B cell (primary cell): Measurements from ENCODE around the gene RIPK3. TPM values are rescaled to one million over a fixed set of nuclear protein-coding genes. Genes with fewer than 3 reads are reported as not detected.

Experiments
- ATAC-seq: fragments of 200-7000 bp; cut with Tn5 transposase; one replicate; pipeline ENCODE4 v1.10.0; 2021; ENCODE audit warnings: low read depth, mild to moderate bottlenecking, moderate number of reproducible peaks, moderate library complexity
- CTCF ChIA-PET: fragments of 350-600 bp; sonication (Branson Sonifier 250); formaldehyde crosslinking; loops from one replicate; lab custom pipeline; 2021; ENCODE audit warnings: antibody characterized with exemption, inconsistent platforms; lab: Charles Lee
- POLR2A ChIA-PET: fragments of 350-600 bp; sonication (Branson Sonifier 250); formaldehyde crosslinking; loops from one replicate; lab custom pipeline; 2021; ENCODE audit warnings: antibody characterized with exemption; lab: Charles Lee
- DNase-seq: peaks from one replicate; pipeline ENCODE4 v3.0.0; 2013
- H2AFZ ChIP-seq: 2 replicates; pipeline ENCODE4 v1.6.1; 2012; ENCODE audit warnings: mild to moderate bottlenecking, low read depth, low read length; ENCODE audit not compliant: insufficient read depth, poor library complexity, severe bottlenecking
- H3K27ac ChIP-seq, 2 donors: 1 replicate in 1 of 2; 2 replicates in 1 of 2; pipeline ENCODE4 v1.5.1; 2012 to 2013; ENCODE audit warnings: low read length in 2 of 2, mild to moderate bottlenecking in 2 of 2, moderate library complexity in 1 of 2
- H3K27me3 ChIP-seq, 4 experiments: fragments of 200-600 bp in 1 of 4; sonication (generic) in 1 of 4; replicated peaks in 1 of 4; 1 replicate in 2 of 4; 2 replicates in 2 of 4; pipeline versions ENCODE4 v1.6.1 to v1.7.0; 2013 to 2016; ENCODE audit warnings: low read length in 3 of 4, mild to moderate bottlenecking in 2 of 4, mixed read lengths in 1 of 4, moderate library complexity in 1 of 4; ENCODE audit not compliant: insufficient read depth in 4 of 4, control insufficient read depth in 3 of 4; ENCODE audit errors: control extremely low read depth in 1 of 4
- H3K36me3 ChIP-seq, 2 experiments: replicated peaks in 1 of 2; 1 replicate in 1 of 2; 2 replicates in 1 of 2; pipeline versions ENCODE4 v1.6.1 to v1.7.1; 2013; ENCODE audit warnings: low read length in 1 of 2; ENCODE audit not compliant: insufficient read depth in 2 of 2, control insufficient read depth in 1 of 2; ENCODE audit errors: control extremely low read depth in 1 of 2, extremely low read depth in 1 of 2
- H3K4me1 ChIP-seq, 2 donors: fragments of 200-600 bp in 1 of 2; sonication (generic) in 1 of 2; 1 replicate in 1 of 2; 2 replicates in 1 of 2; pipeline versions ENCODE4 v1.5.1 to v1.6.1; 2013 to 2017; ENCODE audit warnings: low read length in 2 of 2; ENCODE audit not compliant: control insufficient read depth in 2 of 2, insufficient read depth in 2 of 2
- H3K4me2 ChIP-seq: replicated peaks from 2 replicates; pipeline ENCODE3; 2012; ENCODE audit warnings: mild to moderate bottlenecking, low read depth, low read length; ENCODE audit not compliant: poor library complexity, severe bottlenecking
- H3K4me3 ChIP-seq, 5 experiments: fragments of 200-600 bp in 1 of 5; sonication (generic) in 1 of 5; 1 replicate in 3 of 5; 2 replicates in 2 of 5; pipeline versions ENCODE4 v1.5.1 to v1.7.0; 2011 to 2016; ENCODE audit warnings: low read length in 4 of 5, mild to moderate bottlenecking in 4 of 5, low read depth in 2 of 5, control low read depth in 1 of 5, moderate library complexity in 1 of 5; ENCODE audit not compliant: insufficient read depth in 1 of 5; ENCODE audit errors: control extremely low read depth in 1 of 5, extremely low read depth in 1 of 5
- H3K79me2 ChIP-seq: fragments of 200-600 bp; sonication (generic); one replicate; pipeline ENCODE4 v1.6.0; 2016; ENCODE audit warnings: low read length; ENCODE audit not compliant: control insufficient read depth, insufficient read depth
- H3K9ac ChIP-seq: fragments of 200-600 bp; sonication (generic); 2 replicates; pipeline ENCODE4 v1.6.1; 2017; ENCODE audit warnings: mild to moderate bottlenecking, low read length, moderate library complexity
- H3K9me3 ChIP-seq, 3 donors: one replicate each; pipeline versions ENCODE4 v1.6.1 to v1.7.1; 2013; ENCODE audit warnings: low read length in 2 of 3; ENCODE audit not compliant: control insufficient read depth in 2 of 3, insufficient read depth in 1 of 3; ENCODE audit errors: control extremely low read depth in 1 of 3
- H4K20me1 ChIP-seq: 2 replicates; pipeline ENCODE4 v1.6.0; 2012; ENCODE audit warnings: mild to moderate bottlenecking, low read length; ENCODE audit not compliant: insufficient read depth, control insufficient read depth, poor library complexity, severe bottlenecking
- H3K27ac Mint-ChIP-seq: one replicate; pipeline ENCODE4 v1.8.0; 2021; ENCODE audit warnings: mixed read lengths
- H3K27me3 Mint-ChIP-seq: one replicate; pipeline ENCODE4 v1.8.0; 2021; ENCODE audit warnings: mixed read lengths
- H3K4me1 Mint-ChIP-seq: one replicate; pipeline ENCODE4 v1.8.0; 2021; ENCODE audit warnings: mixed read lengths
- H3K4me3 Mint-ChIP-seq: one replicate; pipeline ENCODE4 v1.8.0; 2021; ENCODE audit warnings: mixed read lengths
- H3K9me3 Mint-ChIP-seq: one replicate; pipeline ENCODE4 v1.8.0; 2022; ENCODE audit warnings: mixed read lengths; ENCODE audit not compliant: insufficient read depth
- CTCF ChIP-seq: fragments of 200-600 bp; IDR thresholded peaks from one replicate; pipeline ENCODE4 v1.8.0; 2022; ENCODE audit warnings: antibody characterized with exemption, mild to moderate bottlenecking
- EZH2 ChIP-seq: IDR thresholded peaks from 2 replicates; pipeline ENCODE4 v1.6.1; 2012; ENCODE audit warnings: borderline replicate concordance, low read depth, mild to moderate bottlenecking, moderate library complexity, low read length; ENCODE audit not compliant: insufficient read depth, poor library complexity, severe bottlenecking
- WGBS: methylation state at CpG from one replicate; pipeline ENCODE4 v1.1.5; 2013; ENCODE audit warnings: missing lambda C conversion rate; ENCODE audit not compliant: insufficient coverage; 5-methylcytosine and 5-hydroxymethylcytosine counted together
- intact Hi-C: fragments of 100-400 bp; cut with micrococcal nuclease; formaldehyde crosslinking; loops from one replicate; pipeline ENCODE4 v1.10.0; 2022
- polyA plus RNA-seq: library from polyadenylated mRNA; depleted of rRNA; stranded (reverse); fragments of >200 nt; gene quantifications from 2 replicates; pipeline ENCODE4 v1.2.3, GENCODE V29; 2012
- total RNA-seq, 2 donors: library from RNA; stranded (reverse); fragments of 120-200 nt in 1 of 2; gene quantifications; 1 replicate in 1 of 2; 2 replicates in 1 of 2; pipeline versions ENCODE4 v1.2.3 to v1.2.4, GENCODE V29; 2013 to 2022

RIPK3 gene
- total and polyA plus RNA-seq, 2 donors (not counting 1 experiment from before 2014, with no cell fraction given) = 65.5 to 77.6 TPM

GRCh38 chr14:24366413-24366720 lies 26.6 kb upstream of the RIPK3 start:
- no peaks in the 10 kb centered on the region for H3K9me3 ChIP-seq
- ATAC-seq = no peak
- POLR2A ChIA-PET = interaction anchor here (0.7 to 2.2 kb wide), 11 partner anchors 18 to 812 kb away, joined by 3 to 78 read pairs (median 5); partner anchors contain the start of genes AP1G2, CBLN3, KHNYN and NYNRIN
- CTCF ChIA-PET = interaction anchor here (0.7 to 2.3 kb wide), 20 partner anchors 10 to 124 kb away, joined by 3 to 148 read pairs (median 6); partner anchors contain the start of genes ADCY4, CBLN3, KHNYN and LTB4R
- H3K36me3 ChIP-seq = no peaks in the 10 kb centered on the region
- peaks cover 30 to 39% of the 10 kb centered on the region in 2 donors for H3K4me1 ChIP-seq
- no peaks in the 10 kb centered on the region for H4K20me1 ChIP-seq
- H3K4me3 ChIP-seq = peak overlapping the region in 4 of 5 experiments; percentile 52 to 64 (median 60)
- peak overlapping the region; percentile 86 for H3K4me2 ChIP-seq
- H3K4me3 Mint-ChIP-seq = peak overlapping the region; percentile 92
- H3K27me3 Mint-ChIP-seq = peaks cover 14% of the 10 kb centered on the region
- peak overlapping the region; percentile 71 for H2AFZ ChIP-seq
- H3K79me2 ChIP-seq = no peaks in the 10 kb centered on the region
- no peaks in the 10 kb centered on the region for H3K9me3 Mint-ChIP-seq
- peaks cover 32% of the 10 kb centered on the region for H3K4me1 Mint-ChIP-seq
- intact Hi-C loops = loop anchor here (1.0 to 10.0 kb wide), 6 partner anchors 26 to 338 kb away; partner anchors contain the start of genes EMC9 and TINF2
- peaks cover 0 to 32% (median 6%) of the 10 kb centered on the region in 4 experiments for H3K27me3 ChIP-seq
- peak overlapping the region; percentile 41 for H3K27ac Mint-ChIP-seq
- 0% methylated on average over 12 of the region's 16 CpGs for WGBS
- H3K27ac ChIP-seq = peak overlapping the region; percentile 59 to 70
- no peak for TF ChIP-seq EZH2
- no peak for TF ChIP-seq CTCF
- DNase-seq = no peak
- H3K9ac ChIP-seq = peak overlapping the region; percentile 71
